HCT116 (cell line): ENCODE results near the gene INSYN2A.

Source experiments
- CBX3 ChIP-seq: IDR thresholded peaks from 2 replicates; pipeline ENCODE4 v1.6.1; 2012; ENCODE audit warnings: low read depth
- CEBPB ChIP-seq: IDR thresholded peaks from 2 replicates; pipeline ENCODE4 v1.6.1; 2012; ENCODE audit warnings: low read depth
- EGR1 ChIP-seq: IDR thresholded peaks from 2 replicates; pipeline ENCODE4 v1.6.1; 2012; ENCODE audit warnings: low read depth
- EZH2 ChIP-seq: fragments of 200-600 bp; sonication (generic); IDR thresholded peaks from 2 replicates; pipeline ENCODE4 v1.6.1; 2017; ENCODE audit warnings: antibody characterized with exemption, mixed run types
- EZH2phosphoT487 ChIP-seq: fragments of 200-600 bp; IDR thresholded peaks from 2 replicates; pipeline ENCODE4 v1.6.1; 2018; ENCODE audit warnings: antibody characterized with exemption, borderline replicate concordance
- JUND ChIP-seq: IDR thresholded peaks from 2 replicates; pipeline ENCODE4 v1.6.1; 2012
- POLR2A ChIP-seq: IDR thresholded peaks from 2 replicates; pipeline ENCODE4 v1.7.0; 2011; ENCODE audit warnings: borderline replicate concordance; ENCODE audit not compliant: insufficient read depth, insufficient read length; ENCODE audit errors: extremely low read depth
- POLR2AphosphoS5 ChIP-seq: IDR thresholded peaks from 2 replicates; pipeline ENCODE4 v1.6.1; 2011; ENCODE audit warnings: mild to moderate bottlenecking, low read depth, low read length, moderate library complexity
- RAD21 ChIP-seq: IDR thresholded peaks from 2 replicates; pipeline ENCODE4 v1.6.1; 2012; ENCODE audit warnings: low read depth, mild to moderate bottlenecking
- SRF ChIP-seq: IDR thresholded peaks from 2 replicates; pipeline ENCODE4 v1.6.1; 2012; ENCODE audit warnings: low read depth
- YY1 ChIP-seq: IDR thresholded peaks from 2 replicates; pipeline ENCODE4 v1.6.1; 2011; ENCODE audit warnings: low read length, low read depth, moderate library complexity, mild to moderate bottlenecking; ENCODE audit not compliant: insufficient replicate concordance; ENCODE audit errors: extremely low read depth
- TF ChIP-seq, protein P1 (sequence below), 3 experiments: fragments of 200-600 bp in 1 of 3; sonication (generic) in 1 of 3; IDR thresholded peaks in 2 of 3; conservative IDR thresholded peaks in 1 of 3; 2 replicates each; pipeline ENCODE4 v1.5.1; 2012 to 2017; ENCODE audit warnings: low read depth in 2 of 3, low read length in 2 of 3, antibody characterized with exemption in 1 of 3, borderline replicate concordance in 1 of 3, control low read depth in 1 of 3, mild to moderate bottlenecking in 1 of 3, mixed read lengths in 1 of 3, mixed run types in 1 of 3, moderate library complexity in 1 of 3; ENCODE audit not compliant: insufficient read depth in 1 of 3
- TF ChIP-seq, protein P2 (sequence below): IDR thresholded peaks from 2 replicates; pipeline ENCODE4 v1.6.1; 2011; ENCODE audit warnings: mild to moderate bottlenecking, low read length, moderate library complexity; ENCODE audit not compliant: insufficient replicate concordance; ENCODE audit errors: extremely low read depth

DNA sequence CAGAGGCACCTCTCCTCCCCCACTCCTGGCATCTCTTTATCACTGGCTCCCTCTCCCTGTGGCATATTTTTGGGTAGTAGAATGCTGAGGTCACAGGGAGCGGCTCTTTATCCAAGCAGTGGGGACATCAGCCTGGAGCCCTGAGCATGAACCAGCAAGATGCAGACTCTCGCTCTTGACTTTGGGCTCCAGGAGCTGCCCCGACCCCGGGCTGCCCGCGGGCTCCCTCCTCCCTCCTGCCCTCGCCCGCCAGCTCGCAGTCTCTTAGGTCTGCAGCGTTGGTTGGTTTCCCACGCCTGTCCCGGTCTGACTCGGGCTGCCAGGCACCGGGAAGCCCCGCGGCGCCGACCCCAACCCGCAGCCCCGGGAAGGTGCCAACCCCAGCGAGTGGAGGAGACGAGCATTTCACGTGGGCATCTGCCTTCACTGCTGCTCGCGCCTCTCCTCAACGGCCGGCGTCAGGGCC lies 1.3 kb downstream of the INSYN2A start:
- no peak for TF ChIP-seq SRF
- TF ChIP-seq EZH2 = no peak
- TF ChIP-seq CEBPB = no peak
- TF ChIP-seq, protein P1, sequence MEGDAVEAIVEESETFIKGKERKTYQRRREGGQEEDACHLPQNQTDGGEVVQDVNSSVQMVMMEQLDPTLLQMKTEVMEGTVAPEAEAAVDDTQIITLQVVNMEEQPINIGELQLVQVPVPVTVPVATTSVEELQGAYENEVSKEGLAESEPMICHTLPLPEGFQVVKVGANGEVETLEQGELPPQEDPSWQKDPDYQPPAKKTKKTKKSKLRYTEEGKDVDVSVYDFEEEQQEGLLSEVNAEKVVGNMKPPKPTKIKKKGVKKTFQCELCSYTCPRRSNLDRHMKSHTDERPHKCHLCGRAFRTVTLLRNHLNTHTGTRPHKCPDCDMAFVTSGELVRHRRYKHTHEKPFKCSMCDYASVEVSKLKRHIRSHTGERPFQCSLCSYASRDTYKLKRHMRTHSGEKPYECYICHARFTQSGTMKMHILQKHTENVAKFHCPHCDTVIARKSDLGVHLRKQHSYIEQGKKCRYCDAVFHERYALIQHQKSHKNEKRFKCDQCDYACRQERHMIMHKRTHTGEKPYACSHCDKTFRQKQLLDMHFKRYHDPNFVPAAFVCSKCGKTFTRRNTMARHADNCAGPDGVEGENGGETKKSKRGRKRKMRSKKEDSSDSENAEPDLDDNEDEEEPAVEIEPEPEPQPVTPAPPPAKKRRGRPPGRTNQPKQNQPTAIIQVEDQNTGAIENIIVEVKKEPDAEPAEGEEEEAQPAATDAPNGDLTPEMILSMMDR (IDR thresholded peaks at IDR 0.05 in 2 of 3, conservative IDR thresholded peaks at IDR 0.05 in 1 of 3; ENCODE audit: borderline replicate concordance in 1 of 3, insufficient read depth in 1 of 3, low read depth in 2 of 3, low read length in 2 of 3) = no peak
- TF ChIP-seq POLR2AphosphoS5 = no peak
- TF ChIP-seq RAD21 = no peak
- TF ChIP-seq, protein P2, sequence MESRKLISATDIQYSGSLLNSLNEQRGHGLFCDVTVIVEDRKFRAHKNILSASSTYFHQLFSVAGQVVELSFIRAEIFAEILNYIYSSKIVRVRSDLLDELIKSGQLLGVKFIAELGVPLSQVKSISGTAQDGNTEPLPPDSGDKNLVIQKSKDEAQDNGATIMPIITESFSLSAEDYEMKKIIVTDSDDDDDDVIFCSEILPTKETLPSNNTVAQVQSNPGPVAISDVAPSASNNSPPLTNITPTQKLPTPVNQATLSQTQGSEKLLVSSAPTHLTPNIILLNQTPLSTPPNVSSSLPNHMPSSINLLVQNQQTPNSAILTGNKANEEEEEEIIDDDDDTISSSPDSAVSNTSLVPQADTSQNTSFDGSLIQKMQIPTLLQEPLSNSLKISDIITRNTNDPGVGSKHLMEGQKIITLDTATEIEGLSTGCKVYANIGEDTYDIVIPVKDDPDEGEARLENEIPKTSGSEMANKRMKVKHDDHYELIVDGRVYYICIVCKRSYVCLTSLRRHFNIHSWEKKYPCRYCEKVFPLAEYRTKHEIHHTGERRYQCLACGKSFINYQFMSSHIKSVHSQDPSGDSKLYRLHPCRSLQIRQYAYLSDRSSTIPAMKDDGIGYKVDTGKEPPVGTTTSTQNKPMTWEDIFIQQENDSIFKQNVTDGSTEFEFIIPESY = no peak
- TF ChIP-seq POLR2A = no peak
- no peak for TF ChIP-seq CBX3
- TF ChIP-seq EZH2phosphoT487 = no peak
- TF ChIP-seq JUND = no peak
- no peak for TF ChIP-seq YY1
- TF ChIP-seq EGR1 = no peak
